K562 (cell line): ENCODE results near the gene RRH. TPM values are rescaled to one million over a fixed set of nuclear protein-coding genes. Genes with fewer than 3 reads are reported as not detected.
A peak's percentile ranks its signal among the peaks of the same experiment; 100 is the strongest.

Experiments
- CEBPB ChIP-seq: fragments of 450-650 bp; IDR thresholded peaks from 2 replicates; pipeline ENCODE4 v1.6.1; 2016; ENCODE audit warnings: missing genetic modification characterization, missing compliant biosample characterization
- EHMT2 ChIP-seq: fragments of 450-650 bp; IDR thresholded peaks from 2 replicates; pipeline ENCODE4 v1.6.1; 2018; ENCODE audit warnings: antibody characterized with exemption
- JUND ChIP-seq, 2 experiments: IDR thresholded peaks; 2 replicates in 1 of 2; 3 replicates in 1 of 2; pipeline ENCODE4 v1.6.1; 2011; ENCODE audit warnings: borderline replicate concordance in 2 of 2, low read depth in 2 of 2, low read length in 2 of 2, improper control_type of control experiment in 1 of 2, missing biosample characterization in 1 of 2, missing genetic modification characterization in 1 of 2, missing genetic modification reagents in 1 of 2
- NCOA2 ChIP-seq, 2 experiments: fragments of 450-650 bp; IDR thresholded peaks; 2 replicates each; pipeline ENCODE4 v1.6.1; 2018; ENCODE audit warnings: mild to moderate bottlenecking in 2 of 2, moderate library complexity in 1 of 2; ENCODE audit not compliant: partially characterized antibody in 2 of 2
- PTBP1 ChIP-seq: fragments of 200-400 bp; formaldehyde crosslinking; IDR thresholded peaks from 2 replicates; pipeline ENCODE4 v1.6.1; 2017; ENCODE audit warnings: low read depth, low read length
- SNIP1 ChIP-seq: fragments of 450-650 bp; IDR thresholded peaks from 2 replicates; pipeline ENCODE4 v1.7.1; 2017; ENCODE audit warnings: low read depth, mild to moderate bottlenecking
- ZEB2 ChIP-seq: fragments of 450-650 bp; IDR thresholded peaks from 2 replicates; pipeline ENCODE4 v1.6.1; 2016
- ZNF408 ChIP-seq: fragments of 250-450 bp; sonication (Bioruptor Pico); IDR thresholded peaks from 2 replicates; pipeline ENCODE4 v1.4.0; 2020; ENCODE audit warnings: low read depth, mild to moderate bottlenecking, moderate library complexity
- polyA plus RNA-seq, 8 experiments: library from polyadenylated mRNA; depleted of rRNA in 4 of 8; stranded (reverse) in 5 of 8; unstranded in 3 of 8; fragments of >200 nt; fragmentation: Nextera tagmentation in 2 of 8; fragmentation: Illumina TruSeq in 1 of 8; extraction: Ambion mirVana in 2 of 8; extraction: Trizol in 1 of 8; gene quantifications; 2 replicates each; pipeline versions ENCODE4 v1.2.1 to v1.2.3, GENCODE V29; 2011 to 2014; ENCODE audit warnings: inconsistent platforms in 1 of 8, missing spikeins in 1 of 8
- total RNA-seq, 7 experiments: library from RNA; depleted of rRNA in 6 of 7; stranded (reverse); fragments of >200 nt in 6 of 7; fragmentation: Illumina TruSeq in 2 of 7; extraction: Trizol in 2 of 7; gene quantifications; 2 replicates each; pipeline versions ENCODE4 v1.2.1 to v1.2.3, GENCODE V29; 2011 to 2021; ENCODE audit warnings: low replicate concordance in 1 of 7
- TF ChIP-seq, protein P1 (sequence below): fragments of 450-650 bp; IDR thresholded peaks from 2 replicates; pipeline ENCODE4 v1.6.1; 2016; ENCODE audit warnings: mild to moderate bottlenecking, moderate library complexity
- TF ChIP-seq, protein P2 (sequence below): fragments of 250-450 bp; sonication (Bioruptor Pico); IDR thresholded peaks from 2 replicates; pipeline ENCODE4 v1.4.0; 2020; ENCODE audit warnings: mild to moderate bottlenecking, moderate library complexity

The RRH gene
- total and polyA plus RNA-seq, 9 of the 15 experiments (the other 6 are each of a cell fraction or from before 2014, with no cell fraction given), result 0.04 to 0.31 (median 0.12) TPM; not detected in 3

DNA sequence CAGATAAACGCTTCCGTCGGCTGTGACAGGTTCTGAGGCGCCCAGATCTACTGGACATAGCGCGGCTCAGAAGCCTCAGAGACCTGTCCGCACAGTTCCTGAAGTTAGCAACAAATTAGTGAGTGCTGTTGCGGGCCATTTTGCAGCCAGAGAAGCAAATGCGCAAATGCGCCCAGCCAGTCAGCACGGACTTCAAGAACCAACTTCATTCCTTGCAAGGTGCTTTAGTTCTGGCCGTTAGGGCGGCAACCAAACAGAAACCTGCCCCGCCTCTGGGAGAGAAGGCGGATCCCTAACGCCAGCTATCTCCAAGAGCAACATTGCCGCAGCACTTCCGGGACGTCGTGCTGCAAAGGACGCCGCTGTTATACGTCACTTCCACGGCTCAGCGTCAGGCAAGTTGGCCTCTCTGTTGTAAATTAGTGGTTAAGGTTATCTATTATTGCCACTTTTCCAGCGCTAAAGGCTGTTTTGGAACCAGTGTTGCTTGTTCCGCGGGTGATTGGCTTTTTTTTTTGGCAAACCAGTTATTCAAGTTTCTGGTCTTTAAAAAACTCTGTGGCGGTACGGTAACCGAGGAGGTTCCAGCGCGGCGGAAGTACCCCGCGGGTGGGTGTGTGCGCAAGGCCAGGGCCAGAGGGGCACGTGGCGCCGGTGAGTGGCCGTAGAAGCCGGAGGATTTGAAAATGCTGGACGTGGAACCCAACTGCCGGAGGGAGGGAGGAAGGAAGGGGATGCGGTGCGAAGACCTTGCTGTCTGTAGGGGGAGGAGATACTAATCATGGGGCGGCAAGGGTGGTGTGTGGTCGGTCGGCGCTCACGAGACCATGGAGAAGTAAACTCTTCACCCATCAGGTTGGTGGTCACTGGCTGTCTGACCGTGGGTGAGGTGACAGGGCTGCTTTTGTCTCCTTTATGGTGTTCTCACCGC lies 12.4 kb upstream of the RRH start, which contains the start of gene GAR1 (continued):
- TF ChIP-seq, protein P1, sequence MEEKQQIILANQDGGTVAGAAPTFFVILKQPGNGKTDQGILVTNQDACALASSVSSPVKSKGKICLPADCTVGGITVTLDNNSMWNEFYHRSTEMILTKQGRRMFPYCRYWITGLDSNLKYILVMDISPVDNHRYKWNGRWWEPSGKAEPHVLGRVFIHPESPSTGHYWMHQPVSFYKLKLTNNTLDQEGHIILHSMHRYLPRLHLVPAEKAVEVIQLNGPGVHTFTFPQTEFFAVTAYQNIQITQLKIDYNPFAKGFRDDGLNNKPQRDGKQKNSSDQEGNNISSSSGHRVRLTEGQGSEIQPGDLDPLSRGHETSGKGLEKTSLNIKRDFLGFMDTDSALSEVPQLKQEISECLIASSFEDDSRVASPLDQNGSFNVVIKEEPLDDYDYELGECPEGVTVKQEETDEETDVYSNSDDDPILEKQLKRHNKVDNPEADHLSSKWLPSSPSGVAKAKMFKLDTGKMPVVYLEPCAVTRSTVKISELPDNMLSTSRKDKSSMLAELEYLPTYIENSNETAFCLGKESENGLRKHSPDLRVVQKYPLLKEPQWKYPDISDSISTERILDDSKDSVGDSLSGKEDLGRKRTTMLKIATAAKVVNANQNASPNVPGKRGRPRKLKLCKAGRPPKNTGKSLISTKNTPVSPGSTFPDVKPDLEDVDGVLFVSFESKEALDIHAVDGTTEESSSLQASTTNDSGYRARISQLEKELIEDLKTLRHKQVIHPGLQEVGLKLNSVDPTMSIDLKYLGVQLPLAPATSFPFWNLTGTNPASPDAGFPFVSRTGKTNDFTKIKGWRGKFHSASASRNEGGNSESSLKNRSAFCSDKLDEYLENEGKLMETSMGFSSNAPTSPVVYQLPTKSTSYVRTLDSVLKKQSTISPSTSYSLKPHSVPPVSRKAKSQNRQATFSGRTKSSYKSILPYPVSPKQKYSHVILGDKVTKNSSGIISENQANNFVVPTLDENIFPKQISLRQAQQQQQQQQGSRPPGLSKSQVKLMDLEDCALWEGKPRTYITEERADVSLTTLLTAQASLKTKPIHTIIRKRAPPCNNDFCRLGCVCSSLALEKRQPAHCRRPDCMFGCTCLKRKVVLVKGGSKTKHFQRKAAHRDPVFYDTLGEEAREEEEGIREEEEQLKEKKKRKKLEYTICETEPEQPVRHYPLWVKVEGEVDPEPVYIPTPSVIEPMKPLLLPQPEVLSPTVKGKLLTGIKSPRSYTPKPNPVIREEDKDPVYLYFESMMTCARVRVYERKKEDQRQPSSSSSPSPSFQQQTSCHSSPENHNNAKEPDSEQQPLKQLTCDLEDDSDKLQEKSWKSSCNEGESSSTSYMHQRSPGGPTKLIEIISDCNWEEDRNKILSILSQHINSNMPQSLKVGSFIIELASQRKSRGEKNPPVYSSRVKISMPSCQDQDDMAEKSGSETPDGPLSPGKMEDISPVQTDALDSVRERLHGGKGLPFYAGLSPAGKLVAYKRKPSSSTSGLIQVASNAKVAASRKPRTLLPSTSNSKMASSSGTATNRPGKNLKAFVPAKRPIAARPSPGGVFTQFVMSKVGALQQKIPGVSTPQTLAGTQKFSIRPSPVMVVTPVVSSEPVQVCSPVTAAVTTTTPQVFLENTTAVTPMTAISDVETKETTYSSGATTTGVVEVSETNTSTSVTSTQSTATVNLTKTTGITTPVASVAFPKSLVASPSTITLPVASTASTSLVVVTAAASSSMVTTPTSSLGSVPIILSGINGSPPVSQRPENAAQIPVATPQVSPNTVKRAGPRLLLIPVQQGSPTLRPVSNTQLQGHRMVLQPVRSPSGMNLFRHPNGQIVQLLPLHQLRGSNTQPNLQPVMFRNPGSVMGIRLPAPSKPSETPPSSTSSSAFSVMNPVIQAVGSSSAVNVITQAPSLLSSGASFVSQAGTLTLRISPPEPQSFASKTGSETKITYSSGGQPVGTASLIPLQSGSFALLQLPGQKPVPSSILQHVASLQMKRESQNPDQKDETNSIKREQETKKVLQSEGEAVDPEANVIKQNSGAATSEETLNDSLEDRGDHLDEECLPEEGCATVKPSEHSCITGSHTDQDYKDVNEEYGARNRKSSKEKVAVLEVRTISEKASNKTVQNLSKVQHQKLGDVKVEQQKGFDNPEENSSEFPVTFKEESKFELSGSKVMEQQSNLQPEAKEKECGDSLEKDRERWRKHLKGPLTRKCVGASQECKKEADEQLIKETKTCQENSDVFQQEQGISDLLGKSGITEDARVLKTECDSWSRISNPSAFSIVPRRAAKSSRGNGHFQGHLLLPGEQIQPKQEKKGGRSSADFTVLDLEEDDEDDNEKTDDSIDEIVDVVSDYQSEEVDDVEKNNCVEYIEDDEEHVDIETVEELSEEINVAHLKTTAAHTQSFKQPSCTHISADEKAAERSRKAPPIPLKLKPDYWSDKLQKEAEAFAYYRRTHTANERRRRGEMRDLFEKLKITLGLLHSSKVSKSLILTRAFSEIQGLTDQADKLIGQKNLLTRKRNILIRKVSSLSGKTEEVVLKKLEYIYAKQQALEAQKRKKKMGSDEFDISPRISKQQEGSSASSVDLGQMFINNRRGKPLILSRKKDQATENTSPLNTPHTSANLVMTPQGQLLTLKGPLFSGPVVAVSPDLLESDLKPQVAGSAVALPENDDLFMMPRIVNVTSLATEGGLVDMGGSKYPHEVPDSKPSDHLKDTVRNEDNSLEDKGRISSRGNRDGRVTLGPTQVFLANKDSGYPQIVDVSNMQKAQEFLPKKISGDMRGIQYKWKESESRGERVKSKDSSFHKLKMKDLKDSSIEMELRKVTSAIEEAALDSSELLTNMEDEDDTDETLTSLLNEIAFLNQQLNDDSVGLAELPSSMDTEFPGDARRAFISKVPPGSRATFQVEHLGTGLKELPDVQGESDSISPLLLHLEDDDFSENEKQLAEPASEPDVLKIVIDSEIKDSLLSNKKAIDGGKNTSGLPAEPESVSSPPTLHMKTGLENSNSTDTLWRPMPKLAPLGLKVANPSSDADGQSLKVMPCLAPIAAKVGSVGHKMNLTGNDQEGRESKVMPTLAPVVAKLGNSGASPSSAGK, result peak; percentile 85
- TF ChIP-seq ZEB2 (no peak), SNIP1 (no peak), EHMT2 (no peak; the same call in 1 of the 2 replicates), NCOA2 (IDR thresholded peaks at IDR 0.05; ENCODE audit: partially characterized antibody in 2 of 2) (no peak), JUND (IDR thresholded peaks at IDR 0.05; ENCODE audit: borderline replicate concordance, low read depth, low read length) (no peak), JUND (tag; IDR thresholded peaks at IDR 0.05; ENCODE audit: borderline replicate concordance, low read depth, low read length) (peak; percentile 66; the same call in 2 of the 3 replicates), ZNF408 (CRISPR knock-in tag) (no peak), CEBPB (tag) (no peak), PTBP1 (no peak)
- TF ChIP-seq, protein P2, sequence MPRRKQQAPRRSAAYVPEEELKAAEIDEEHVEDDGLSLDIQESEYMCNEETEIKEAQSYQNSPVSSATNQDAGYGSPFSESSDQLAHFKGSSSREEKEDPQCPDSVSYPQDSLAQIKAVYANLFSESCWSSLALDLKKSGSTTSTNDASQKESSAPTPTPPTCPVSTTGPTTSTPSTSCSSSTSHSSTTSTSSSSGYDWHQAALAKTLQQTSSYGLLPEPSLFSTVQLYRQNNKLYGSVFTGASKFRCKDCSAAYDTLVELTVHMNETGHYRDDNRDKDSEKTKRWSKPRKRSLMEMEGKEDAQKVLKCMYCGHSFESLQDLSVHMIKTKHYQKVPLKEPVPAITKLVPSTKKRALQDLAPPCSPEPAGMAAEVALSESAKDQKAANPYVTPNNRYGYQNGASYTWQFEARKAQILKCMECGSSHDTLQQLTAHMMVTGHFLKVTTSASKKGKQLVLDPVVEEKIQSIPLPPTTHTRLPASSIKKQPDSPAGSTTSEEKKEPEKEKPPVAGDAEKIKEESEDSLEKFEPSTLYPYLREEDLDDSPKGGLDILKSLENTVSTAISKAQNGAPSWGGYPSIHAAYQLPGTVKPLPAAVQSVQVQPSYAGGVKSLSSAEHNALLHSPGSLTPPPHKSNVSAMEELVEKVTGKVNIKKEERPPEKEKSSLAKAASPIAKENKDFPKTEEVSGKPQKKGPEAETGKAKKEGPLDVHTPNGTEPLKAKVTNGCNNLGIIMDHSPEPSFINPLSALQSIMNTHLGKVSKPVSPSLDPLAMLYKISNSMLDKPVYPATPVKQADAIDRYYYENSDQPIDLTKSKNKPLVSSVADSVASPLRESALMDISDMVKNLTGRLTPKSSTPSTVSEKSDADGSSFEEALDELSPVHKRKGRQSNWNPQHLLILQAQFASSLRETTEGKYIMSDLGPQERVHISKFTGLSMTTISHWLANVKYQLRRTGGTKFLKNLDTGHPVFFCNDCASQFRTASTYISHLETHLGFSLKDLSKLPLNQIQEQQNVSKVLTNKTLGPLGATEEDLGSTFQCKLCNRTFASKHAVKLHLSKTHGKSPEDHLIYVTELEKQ (CRISPR knock-in tag), result no peak
